H1 (cell line): ENCODE results near the gene FAM163A. TPM values are rescaled to one million over a fixed set of nuclear protein-coding genes. Genes with fewer than 3 reads are reported as not detected.

ENCODE experiments used
- CTCF ChIA-PET: fragments of 300-600 bp; sonication (Branson Sonifier 250); formaldehyde crosslinking; loops from one replicate; lab custom pipeline; 2021; ENCODE audit not compliant: partially characterized antibody; lab: Charles Lee
- POLR2A ChIA-PET: fragments of 300-600 bp; sonication (Branson Sonifier 250); formaldehyde crosslinking; loops from one replicate; lab custom pipeline; 2021; ENCODE audit warnings: inconsistent platforms; ENCODE audit not compliant: partially characterized antibody; lab: Charles Lee
- DNase-seq, 2 experiments: peaks; one replicate each; pipeline versions ENCODE4 v3.0.0 to v3.0.0-alpha.2; 2010 to 2022; ENCODE audit warnings: low spot score in 2 of 2, low read depth in 1 of 2, mixed read lengths in 1 of 2
- FAIRE-seq: peaks from 2 replicates; lab custom pipeline; 2011; peaks lifted over from hg19 to GRCh38; lab: Jason Lieb, UNC
- H2AFZ ChIP-seq: 2 replicates; pipeline ENCODE4 v1.8.1; 2012; ENCODE audit warnings: low read length, inconsistent platforms
- H2AK5ac ChIP-seq: 2 replicates; pipeline ENCODE4 v1.6.1; 2013; ENCODE audit warnings: low read depth, low read length
- H2BK120ac ChIP-seq: replicated peaks from 2 replicates; pipeline ENCODE3; 2013; ENCODE audit warnings: low read depth, low read length, inconsistent platforms
- H2BK12ac ChIP-seq: 2 replicates; pipeline ENCODE4 v1.6.1; 2013; ENCODE audit warnings: low read depth, low read length
- H2BK15ac ChIP-seq: 2 replicates; pipeline ENCODE4 v1.6.1; 2013; ENCODE audit warnings: low read length
- H2BK20ac ChIP-seq: 2 replicates; pipeline ENCODE4 v1.6.1; 2013; ENCODE audit warnings: low read length
- H2BK5ac ChIP-seq: 2 replicates; pipeline ENCODE4 v1.6.1; 2013; ENCODE audit warnings: low read depth, low read length
- H3K14ac ChIP-seq: 2 replicates; pipeline ENCODE4 v1.6.1; 2013; ENCODE audit warnings: inconsistent platforms; ENCODE audit not compliant: insufficient read length
- H3K18ac ChIP-seq: 2 replicates; pipeline ENCODE4 v1.6.1; 2013; ENCODE audit warnings: low read length; ENCODE audit errors: extremely low read depth
- H3K23ac ChIP-seq: 2 replicates; pipeline ENCODE4 v1.6.1; 2013; ENCODE audit warnings: inconsistent platforms; ENCODE audit not compliant: insufficient read length
- H3K23me2 ChIP-seq: 2 replicates; pipeline ENCODE4 v1.6.1; 2013; ENCODE audit warnings: low read depth, low read length
- H3K27ac ChIP-seq: 2 replicates; pipeline ENCODE4 v1.6.1; 2011; ENCODE audit warnings: low read depth, low read length, inconsistent platforms
- H3K27me3 ChIP-seq, 4 experiments: replicated peaks in 1 of 4; 1 replicate in 1 of 4; 2 replicates in 3 of 4; pipeline versions ENCODE4 v1.6.1 to v1.8.1; 2011 to 2013; ENCODE audit warnings: low read length in 3 of 4, mild to moderate bottlenecking in 3 of 4, inconsistent platforms in 2 of 4, mixed read lengths in 2 of 4, moderate library complexity in 1 of 4; ENCODE audit not compliant: control insufficient read depth in 3 of 4, insufficient read depth in 3 of 4; ENCODE audit errors: extremely low read depth in 1 of 4
- H3K36me3 ChIP-seq, 4 experiments: 2 replicates each; pipeline versions ENCODE4 v1.6.1 to v1.8.1; 2011 to 2013; ENCODE audit warnings: mild to moderate bottlenecking in 4 of 4, low read length in 3 of 4, moderate library complexity in 2 of 4, control low read depth in 1 of 4, inconsistent platforms in 1 of 4; ENCODE audit not compliant: insufficient read depth in 4 of 4, control insufficient read depth in 2 of 4
- H3K4ac ChIP-seq: replicated peaks from 2 replicates; pipeline ENCODE3; 2013; ENCODE audit warnings: low read length, low read depth, mixed read lengths, inconsistent platforms; ENCODE audit not compliant: insufficient read length
- H3K4me1 ChIP-seq, 4 experiments: replicated peaks in 1 of 4; 1 replicate in 1 of 4; 2 replicates in 3 of 4; pipeline versions ENCODE4 v1.6.1 to v1.8.1; 2011 to 2013; ENCODE audit warnings: low read length in 3 of 4, inconsistent platforms in 2 of 4, mixed read lengths in 1 of 4; ENCODE audit not compliant: insufficient read depth in 4 of 4, control insufficient read depth in 3 of 4
- H3K4me2 ChIP-seq, 2 experiments: 2 replicates each; pipeline versions ENCODE4 v1.6.1 to v1.8.1; 2011 to 2013; ENCODE audit warnings: low read depth in 2 of 2, low read length in 2 of 2, control low read depth in 1 of 2, inconsistent platforms in 1 of 2, mild to moderate bottlenecking in 1 of 2; ENCODE audit not compliant: insufficient read depth in 1 of 2
- H3K4me3 ChIP-seq, 4 experiments: fragments of 200-600, 300-600 bp in 1 of 4; sonication (generic), shearing (Covaris generic), sonication (Bioruptor Twin) in 1 of 4; 2 replicates each; pipeline versions ENCODE4 v1.5.1 to v1.8.1; 2011 to 2016; ENCODE audit warnings: low read length in 4 of 4, low read depth in 3 of 4, control low read depth in 2 of 4, inconsistent platforms in 2 of 4, mild to moderate bottlenecking in 2 of 4, mixed read lengths in 1 of 4, moderate library complexity in 1 of 4; ENCODE audit not compliant: insufficient read depth in 2 of 4; ENCODE audit errors: extremely low read depth in 1 of 4
- H3K56ac ChIP-seq: replicated peaks from 2 replicates; pipeline ENCODE3; 2013; ENCODE audit warnings: low read depth, mild to moderate bottlenecking, mixed read lengths, low read length, inconsistent platforms; ENCODE audit not compliant: insufficient read length
- H3K79me1 ChIP-seq: 2 replicates; pipeline ENCODE4 v1.6.1; 2013; ENCODE audit warnings: low read depth, low read length, control low read depth
- H3K79me2 ChIP-seq, 2 experiments: 2 replicates each; pipeline versions ENCODE4 v1.6.1 to v1.8.1; 2012 to 2013; ENCODE audit warnings: low read length in 2 of 2, mild to moderate bottlenecking in 2 of 2, inconsistent platforms in 1 of 2; ENCODE audit not compliant: insufficient read depth in 2 of 2, control insufficient read depth in 1 of 2
- H3K9ac ChIP-seq, 4 experiments: replicated peaks in 1 of 4; 1 replicate in 1 of 4; 2 replicates in 3 of 4; pipeline versions ENCODE4 v1.6.1 to v1.8.1; 2011 to 2013; ENCODE audit warnings: low read depth in 3 of 4, low read length in 3 of 4, control low read depth in 2 of 4, mild to moderate bottlenecking in 2 of 4, moderate library complexity in 2 of 4, inconsistent platforms in 1 of 4; ENCODE audit errors: extremely low read depth in 1 of 4
- H3K9me3 ChIP-seq, 2 experiments: 2 replicates each; pipeline versions ENCODE4 v1.6.1 to v1.8.1; 2012 to 2013; ENCODE audit warnings: mild to moderate bottlenecking in 2 of 2, moderate library complexity in 2 of 2, control low read depth in 1 of 2, inconsistent platforms in 1 of 2, low read depth in 1 of 2, low read length in 1 of 2, mixed read lengths in 1 of 2; ENCODE audit not compliant: insufficient read depth in 2 of 2
- H4K20me1 ChIP-seq, 2 experiments: replicated peaks in 1 of 2; 2 replicates each; pipeline versions ENCODE3 to v1.8.1; 2011 to 2013; ENCODE audit warnings: inconsistent platforms in 2 of 2, low read length in 2 of 2, mild to moderate bottlenecking in 1 of 2; ENCODE audit not compliant: insufficient read depth in 2 of 2, control insufficient read depth in 1 of 2
- H4K5ac ChIP-seq: 2 replicates; pipeline ENCODE4 v1.6.1; 2013; ENCODE audit warnings: low read length, low read depth, mixed read lengths, inconsistent platforms; ENCODE audit not compliant: insufficient read length
- H4K8ac ChIP-seq: 2 replicates; pipeline ENCODE4 v1.8.0; 2013; ENCODE audit warnings: mild to moderate bottlenecking, moderate library complexity, low read length, inconsistent platforms; ENCODE audit not compliant: insufficient read depth; ENCODE audit errors: extremely low read depth
- H4K91ac ChIP-seq: replicated peaks from 2 replicates; pipeline ENCODE3; 2013; ENCODE audit warnings: low read length, mixed read lengths, inconsistent platforms; ENCODE audit not compliant: insufficient read length
- ATF3 ChIP-seq: IDR thresholded peaks from 2 replicates; pipeline ENCODE4 v1.6.1; 2011; ENCODE audit warnings: low read depth, mild to moderate bottlenecking, low read length; ENCODE audit not compliant: insufficient read depth
- CBX5 ChIP-seq: fragments of 300-800, 300-1000 bp; sonication (generic); IDR thresholded peaks from 2 replicates; pipeline ENCODE4 v1.7.1; 2016; ENCODE audit warnings: antibody characterized with exemption, low read length, low read depth
- CBX8 ChIP-seq: fragments of 300-800, 300-1000 bp; sonication (generic); IDR thresholded peaks from 2 replicates; pipeline ENCODE4 v1.7.1; 2016; ENCODE audit warnings: low read depth, low read length, borderline replicate concordance
- FOSL1 ChIP-seq: IDR thresholded peaks from 2 replicates; pipeline ENCODE4 v1.6.1; 2011; ENCODE audit warnings: mild to moderate bottlenecking, low read depth, low read length, moderate library complexity; ENCODE audit not compliant: insufficient read depth
- NANOG ChIP-seq: IDR thresholded peaks from 2 replicates; pipeline ENCODE4 v1.6.1; 2011; ENCODE audit warnings: low read length, low read depth, mild to moderate bottlenecking, inconsistent platforms; ENCODE audit not compliant: insufficient read depth, poor library complexity, severe bottlenecking
- SAP30 ChIP-seq: fragments of 300-600 bp; sonication (generic); IDR thresholded peaks from 2 replicates; pipeline ENCODE4 v1.7.1; 2012; ENCODE audit warnings: low read length, moderate library complexity, mild to moderate bottlenecking, inconsistent platforms; ENCODE audit not compliant: insufficient read depth, insufficient replicate concordance
- SIN3A ChIP-seq, 2 experiments: IDR thresholded peaks in 1 of 2; conservative IDR thresholded peaks in 1 of 2; 2 replicates each; pipeline ENCODE4 v1.6.1; 2011 to 2012; ENCODE audit warnings: low read length in 2 of 2, improper control_type of control experiment in 1 of 2, low read depth in 1 of 2, mild to moderate bottlenecking in 1 of 2
- SRF ChIP-seq: IDR thresholded peaks from 2 replicates; pipeline ENCODE4 v1.6.1; 2011; ENCODE audit warnings: mild to moderate bottlenecking, low read depth, low read length, moderate library complexity
- WGBS, 2 experiments: shearing (Covaris generic) in 1 of 2; methylation state at CpG; one replicate each; pipeline versions ENCODE4 v1.1.6 to v1.1.7; 2013 to 2015; ENCODE audit warnings: low lambda C conversion rate in 2 of 2, mixed read lengths in 2 of 2, inconsistent platforms in 1 of 2, low coverage in 1 of 2, missing lambda C conversion rate in 1 of 2; ENCODE audit not compliant: insufficient replicate concordance in 2 of 2, insufficient coverage in 1 of 2, insufficient read length in 1 of 2; ENCODE audit errors: extremely low coverage in 1 of 2, missing lambda C conversion rate in 1 of 2; 5-methylcytosine and 5-hydroxymethylcytosine counted together
- polyA plus RNA-seq, 7 experiments: library from polyadenylated mRNA; depleted of rRNA in 3 of 7; stranded (reverse) in 5 of 7; unstranded in 2 of 7; fragments of >200 nt in 5 of 7; fragments of 200-250 nt in 2 of 7; gene quantifications; 1 replicate in 5 of 7; 2 replicates in 1 of 7; 4 replicates in 1 of 7; pipeline versions ENCODE4 v1.2.1 to v1.2.3, GENCODE V29; 2011 to 2013; ENCODE audit warnings: missing spikeins in 2 of 7, mixed read lengths in 2 of 7
- total RNA-seq: library from RNA; stranded (reverse); fragmentation: NEBNext Ultra II Directional; extraction: Animal tissue kit (Norgen Biotek cat#: 25700); gene quantifications from 2 replicates; pipeline ENCODE4 v1.2.1, GENCODE V29; 2021
- TF ChIP-seq, protein P1 (sequence below): IDR thresholded peaks from 2 replicates; pipeline ENCODE4 v1.6.1; 2012; ENCODE audit warnings: inconsistent platforms

The FAM163A gene
- total and polyA plus RNA-seq, 2 of the 8 experiments (the other 6 are each of a cell fraction or from before 2014, with no cell fraction given) = 0.13 to 0.18 TPM

GRCh38 chr1:179815641-179816040, 72.5 kb downstream of the FAM163A start:
- H2AK5ac ChIP-seq = no peak overlapping the region
- H3K9ac ChIP-seq = no peak overlapping the region
- H3K4me3 ChIP-seq = peak overlapping the region; percentile 50 to 67 (median 58); a peak in 7 of 8 replicates
- no peaks in the 10 kb centered on the region for H3K36me3 ChIP-seq
- peak overlapping the region; percentile 92; the same call in 1 of the 2 replicates for H2AFZ ChIP-seq
- no peak overlapping the region for H2BK12ac ChIP-seq
- peaks cover 11% of the 10 kb centered on the region for H3K23me2 ChIP-seq
- peaks cover 0 to 17% (median 14%) of the 10 kb centered on the region in 4 experiments; a peak in 6 of 7 replicates for H3K27me3 ChIP-seq
- no peak overlapping the region for H4K5ac ChIP-seq
- no peak overlapping the region for H4K8ac ChIP-seq
- no peak overlapping the region for H3K27ac ChIP-seq
- no peak overlapping the region for H2BK20ac ChIP-seq
- TF ChIP-seq SAP30 (no peak), SRF (no peak), SIN3A (conservative IDR thresholded peaks at IDR 0.05 in 1 of 2, IDR thresholded peaks at IDR 0.05 in 1 of 2; ENCODE audit: low read depth in 1 of 2, low read length in 2 of 2) (no peak), FOSL1 (no peak), ATF3 (no peak), CBX5 (no peak), CBX8 (no peak), NANOG (no peak)
- TF ChIP-seq, protein P1, sequence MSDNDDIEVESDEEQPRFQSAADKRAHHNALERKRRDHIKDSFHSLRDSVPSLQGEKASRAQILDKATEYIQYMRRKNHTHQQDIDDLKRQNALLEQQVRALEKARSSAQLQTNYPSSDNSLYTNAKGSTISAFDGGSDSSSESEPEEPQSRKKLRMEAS = no peak
- H3K9me3 ChIP-seq = no peaks in the 10 kb centered on the region
- no peaks in the 10 kb centered on the region for H4K20me1 ChIP-seq
- H3K56ac ChIP-seq = no peak overlapping the region
- CTCF ChIA-PET = interaction anchor here (0.6 to 18.9 kb wide), 42 partner anchors 5 to 567 kb away, joined by 3 to 595 read pairs (median 7); partner anchors contain the start of genes FAM163A and TOR1AIP1
- H3K4me1 ChIP-seq = peaks cover 4 to 12% (median 6%) of the 10 kb centered on the region in 4 experiments; a peak in 6 of 7 replicates
- H3K4me2 ChIP-seq = peak overlapping the region; percentile 90 to 100
- no peak overlapping the region for H3K23ac ChIP-seq
- DNase-seq (no peak), FAIRE-seq (no peak)
- H3K4ac ChIP-seq = no peak overlapping the region
- H4K91ac ChIP-seq = no peak overlapping the region
- no peak overlapping the region for H2BK120ac ChIP-seq
- no peaks in the 10 kb centered on the region for H3K79me1 ChIP-seq
- no peaks in the 10 kb centered on the region for H3K79me2 ChIP-seq
- no peak overlapping the region for H3K14ac ChIP-seq
- POLR2A ChIA-PET = interaction anchor here (0.9 kb wide), 1 partner anchor 67 kb away, joined by 4 read pairs; no protein-coding TSS in a partner anchor
- H3K18ac ChIP-seq = no peak overlapping the region
- no peak overlapping the region for H2BK5ac ChIP-seq
- H2BK15ac ChIP-seq = no peak overlapping the region
- 44% methylated on average over 5 of the region's 5 CpGs; no CpG with 5 or more reads in 1 of the 2 experiments for WGBS, 2 experiments
